Endothelial cell of umbilical vein (primary cell): ENCODE measurements around the gene FOXL3. TPM values are rescaled to one million over a fixed set of nuclear protein-coding genes. Genes with fewer than 3 reads are reported as not detected.

Source experiments
- BruUV-seq: library from RNA; stranded (reverse); fragments of 400-500 nt; replicated peaks from 2 replicates; lab custom pipeline; 2021; lab: Mats Ljungman, UMichigan
- CTCF ChIA-PET: fragments of 300-600, 350-600 bp; sonication (Branson Sonifier 250); formaldehyde crosslinking; loops from one replicate; lab custom pipeline; 2021; ENCODE audit warnings: antibody characterized with exemption, inconsistent platforms; lab: Charles Lee
- POLR2A ChIA-PET: fragments of 300-600, 350-600 bp; sonication (Branson Sonifier 250); formaldehyde crosslinking; loops from one replicate; lab custom pipeline; 2021; ENCODE audit warnings: antibody characterized with exemption, inconsistent platforms; lab: Charles Lee
- DNase-seq: peaks from one replicate; pipeline ENCODE4 v3.0.0-alpha.2; 2011; ENCODE audit warnings: low read depth, low spot score
- FAIRE-seq: peaks from 2 replicates; lab custom pipeline; 2011; peaks lifted over from hg19 to GRCh38; lab: Jason Lieb, UNC
- H2AFZ ChIP-seq: 2 replicates; pipeline ENCODE4 v1.6.0; 2012; ENCODE audit warnings: low read depth, low read length, control low read depth, inconsistent platforms
- H3K27ac ChIP-seq: 2 replicates; pipeline ENCODE4 v1.5.1; 2011; ENCODE audit warnings: low read depth, mild to moderate bottlenecking, control low read depth, low read length, moderate library complexity; ENCODE audit not compliant: insufficient read depth
- H3K27me3 ChIP-seq, 2 experiments: 2 replicates each; pipeline versions ENCODE4 v1.6.0 to v1.6.1; 2011; ENCODE audit warnings: low read length in 2 of 2, mixed read lengths in 1 of 2; ENCODE audit not compliant: control insufficient read depth in 2 of 2, insufficient read depth in 2 of 2
- H3K36me3 ChIP-seq, 2 experiments: 2 replicates in 1 of 2; 3 replicates in 1 of 2; pipeline ENCODE4 v1.5.1; 2011; ENCODE audit warnings: low read length in 2 of 2, mild to moderate bottlenecking in 1 of 2, moderate library complexity in 1 of 2; ENCODE audit not compliant: control insufficient read depth in 2 of 2, insufficient read depth in 2 of 2; ENCODE audit errors: extremely low read depth in 1 of 2
- H3K4me1 ChIP-seq: 3 replicates; pipeline ENCODE4 v1.5.1; 2011; ENCODE audit warnings: mild to moderate bottlenecking, low read length; ENCODE audit not compliant: control insufficient read depth, insufficient read depth; ENCODE audit errors: extremely low read depth
- H3K4me2 ChIP-seq: 2 replicates; pipeline ENCODE4 v1.6.1; 2011; ENCODE audit warnings: low read length, control low read depth, mixed read lengths; ENCODE audit not compliant: insufficient read depth
- H3K4me3 ChIP-seq, 3 experiments: fragments of 200-600 bp in 1 of 3; sonication (generic), shearing (Covaris generic) in 1 of 3; replicated peaks in 1 of 3; 2 replicates each; pipeline ENCODE4 v1.5.1; 2011 to 2016; ENCODE audit warnings: control low read depth in 3 of 3, low read length in 3 of 3, mild to moderate bottlenecking in 2 of 3, inconsistent platforms in 1 of 3, low read depth in 1 of 3, moderate library complexity in 1 of 3; ENCODE audit not compliant: insufficient read depth in 1 of 3
- H3K79me2 ChIP-seq: 2 replicates; pipeline ENCODE4 v1.6.0; 2012; ENCODE audit warnings: low read length, inconsistent platforms; ENCODE audit not compliant: control insufficient read depth, insufficient read depth
- H3K9ac ChIP-seq: replicated peaks from 2 replicates; pipeline ENCODE3; 2011; ENCODE audit warnings: low read length, control low read depth; ENCODE audit not compliant: insufficient read depth; ENCODE audit errors: extremely low read depth
- H3K9me1 ChIP-seq: replicated peaks from 3 replicates; pipeline ENCODE4 v1.6.0; 2011; ENCODE audit warnings: mild to moderate bottlenecking, low read length; ENCODE audit not compliant: control insufficient read depth, insufficient read depth; ENCODE audit errors: extremely low read depth
- H3K9me3 ChIP-seq: replicated peaks from 2 replicates; pipeline ENCODE4 v1.5.1; 2012; ENCODE audit warnings: low read length, inconsistent platforms; ENCODE audit not compliant: control insufficient read depth, insufficient read depth
- H4K20me1 ChIP-seq: replicated peaks from 2 replicates; pipeline ENCODE3; 2011; ENCODE audit warnings: mild to moderate bottlenecking, low read length; ENCODE audit not compliant: control insufficient read depth, insufficient read depth; ENCODE audit errors: extremely low read depth
- FOS ChIP-seq: IDR thresholded peaks from 2 replicates; pipeline ENCODE4 v1.6.1; 2011; ENCODE audit warnings: mild to moderate bottlenecking, low read length, moderate library complexity, borderline replicate concordance; ENCODE audit not compliant: insufficient read depth
- GATA2 ChIP-seq: IDR thresholded peaks from 2 replicates; pipeline ENCODE4 v1.7.0; 2011; ENCODE audit warnings: low read depth, mild to moderate bottlenecking, moderate library complexity, mixed read lengths, low read length; ENCODE audit not compliant: insufficient read length, insufficient read depth
- JUN ChIP-seq: IDR thresholded peaks from 2 replicates; pipeline ENCODE4 v1.6.1; 2011; ENCODE audit warnings: borderline replicate concordance, low read depth; ENCODE audit not compliant: insufficient read length, insufficient read depth
- MYC ChIP-seq: IDR thresholded peaks from one replicate; pipeline ENCODE4 v1.6.1; 2011; ENCODE audit warnings: mild to moderate bottlenecking, low read depth, low read length
- POLR2A ChIP-seq: IDR thresholded peaks from 2 replicates; pipeline ENCODE4 v1.6.1; 2012; ENCODE audit warnings: low read depth, mild to moderate bottlenecking, control low read depth, low read length
- POLR2AphosphoS5 ChIP-seq: IDR thresholded peaks from 2 replicates; pipeline ENCODE4 v1.6.1; 2012; ENCODE audit warnings: low read depth, mild to moderate bottlenecking, control low read depth, low read length, moderate library complexity; ENCODE audit not compliant: insufficient read depth
- dilution Hi-C: fragments of 300-500 bp; cut with MboI; formaldehyde crosslinking; loops from one replicate; pipeline ENCODE4 v1.15.0; 2019; ENCODE audit warnings: low sequenced_read_pairs; ENCODE audit not compliant: extremely low pct_ligation_motif_present
- intact Hi-C: fragments of 100-400 bp; cut with micrococcal nuclease; formaldehyde crosslinking; loops from one replicate; pipeline ENCODE4 v1.10.0; 2022
- polyA plus RNA-seq, 4 experiments: library from polyadenylated mRNA; depleted of rRNA in 3 of 4; stranded (reverse) in 3 of 4; unstranded in 1 of 4; fragments of >200 nt; gene quantifications; 2 replicates each; pipeline versions ENCODE4 v1.2.1 to v1.2.3, GENCODE V29; 2011 to 2012; ENCODE audit warnings: missing spikeins in 1 of 4
- total RNA-seq: library from RNA; stranded (reverse); gene quantifications from 2 replicates; pipeline ENCODE4 v1.2.3, GENCODE V29; 2021
- TF ChIP-seq, protein P1 (sequence below): IDR thresholded peaks from 2 replicates; pipeline ENCODE4 v1.6.1; 2011; ENCODE audit not compliant: insufficient read depth, insufficient read length

The FOXL3 gene
- total and polyA plus RNA-seq, 2 donors (not counting 3 experiments of a cell fraction or from before 2014, with no cell fraction given) = not detected

DNA sequence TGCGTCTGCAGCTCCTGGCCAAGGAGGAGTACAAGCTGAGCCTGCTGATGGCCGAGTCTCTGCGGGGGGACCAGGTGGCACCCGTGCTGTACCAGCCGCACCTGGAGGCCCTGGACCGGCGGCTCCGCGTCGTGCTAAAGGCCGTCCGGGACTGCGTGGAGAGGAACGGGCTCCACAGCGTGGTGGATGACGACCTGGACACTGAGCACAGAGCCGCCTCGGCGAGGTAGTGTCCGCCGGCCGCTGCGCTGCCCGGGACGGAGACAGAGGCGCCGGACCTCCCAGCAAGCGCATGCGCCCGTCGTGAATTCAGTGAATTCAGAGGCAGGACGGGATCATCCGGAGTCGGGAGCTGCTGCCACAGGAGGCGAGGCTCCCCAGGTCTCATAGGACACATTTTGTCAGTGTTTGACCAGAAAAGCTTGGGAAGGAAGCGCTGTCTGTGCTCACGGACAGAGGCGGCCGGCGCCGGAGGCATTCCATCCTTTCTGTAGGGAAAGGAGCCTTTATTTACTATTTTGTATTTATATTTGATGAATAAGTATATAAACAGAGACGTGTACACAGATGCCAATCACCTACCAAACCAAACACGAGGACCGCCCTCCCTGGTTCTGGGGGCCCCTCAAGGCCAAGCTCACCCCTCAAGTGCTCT lies 30.1 kb upstream of the FOXL3 start:
- Histone ChIP-seq H3K27me3 (no peaks in the 10 kb centered on the region), H3K9ac (no peak overlapping the region), H3K9me1 (no peaks in the 10 kb centered on the region), H3K9me3 (no peaks in the 10 kb centered on the region), H3K4me2 (no peak overlapping the region), H3K4me1 (no peaks in the 10 kb centered on the region), H2AFZ (no peak overlapping the region), H3K36me3 (peaks cover 0 to 8% of the 10 kb centered on the region in 2 experiments), H3K79me2 (no peaks in the 10 kb centered on the region), H4K20me1 (no peaks in the 10 kb centered on the region), H3K27ac (no peak overlapping the region), H3K4me3 (no peak overlapping the region)
- dilution Hi-C loops = no loop called here
- intact Hi-C loops = no loop called here
- CTCF ChIA-PET = no interaction called here
- TF ChIP-seq JUN (no peak), POLR2A (no peak), MYC (no peak), POLR2AphosphoS5 (no peak), GATA2 (no peak), FOS (no peak)
- TF ChIP-seq, protein P1, sequence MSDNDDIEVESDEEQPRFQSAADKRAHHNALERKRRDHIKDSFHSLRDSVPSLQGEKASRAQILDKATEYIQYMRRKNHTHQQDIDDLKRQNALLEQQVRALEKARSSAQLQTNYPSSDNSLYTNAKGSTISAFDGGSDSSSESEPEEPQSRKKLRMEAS = no peak
- TSS peak; percentile 50 for BruUV-seq
- no peak for FAIRE-seq
- DNase-seq = no peak
- POLR2A ChIA-PET = no interaction called here
